ENCODE measurements around the gene USP25.

DNA sequence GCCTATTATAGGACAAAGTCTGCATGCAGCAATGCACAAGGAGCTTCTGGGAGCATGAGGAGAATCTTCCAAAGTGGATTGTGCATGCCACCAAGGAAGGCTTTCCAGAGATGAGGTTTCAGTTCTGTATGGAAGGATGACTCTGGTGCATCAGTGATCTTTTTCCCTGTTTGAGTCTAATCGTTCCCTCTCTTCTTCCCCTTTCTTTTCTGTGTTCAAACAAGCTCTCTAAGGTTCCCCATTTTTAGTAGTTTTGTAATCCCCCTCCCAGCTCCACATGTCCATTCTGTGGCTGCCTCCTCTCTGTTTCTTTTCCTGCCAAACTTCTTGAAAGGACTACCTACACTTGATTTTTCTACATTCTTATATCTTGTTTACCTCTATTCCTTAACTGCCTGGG lies 43.3 kb upstream of the USP25 start:
- TF ChIP-seq CTCF (optimal IDR thresholded peaks at IDR 0.05 in 1 of 3, IDR thresholded peaks at IDR 0.05 in 1 of 3, conservative IDR thresholded peaks at IDR 0.05 in 1 of 3; ENCODE audit: extremely low read depth in 1 of 3, insufficient read depth in 2 of 3, low read length in 3 of 3) (no peak), EZH2 (IDR thresholded peaks at IDR 0.05; ENCODE audit: low read length) (no peak)
